ENCODE measurements around the gene RNASE4. TPM values are rescaled to one million over a fixed set of nuclear protein-coding genes. Genes with fewer than 3 reads are reported as not detected.
A peak's percentile ranks its signal among the peaks of the same experiment; 100 is the strongest.

Gene RNASE4
- total RNA-seq, 3 donors from 2014 or later, result 0.08 to 0.18 (median 0.15) TPM

DNA sequence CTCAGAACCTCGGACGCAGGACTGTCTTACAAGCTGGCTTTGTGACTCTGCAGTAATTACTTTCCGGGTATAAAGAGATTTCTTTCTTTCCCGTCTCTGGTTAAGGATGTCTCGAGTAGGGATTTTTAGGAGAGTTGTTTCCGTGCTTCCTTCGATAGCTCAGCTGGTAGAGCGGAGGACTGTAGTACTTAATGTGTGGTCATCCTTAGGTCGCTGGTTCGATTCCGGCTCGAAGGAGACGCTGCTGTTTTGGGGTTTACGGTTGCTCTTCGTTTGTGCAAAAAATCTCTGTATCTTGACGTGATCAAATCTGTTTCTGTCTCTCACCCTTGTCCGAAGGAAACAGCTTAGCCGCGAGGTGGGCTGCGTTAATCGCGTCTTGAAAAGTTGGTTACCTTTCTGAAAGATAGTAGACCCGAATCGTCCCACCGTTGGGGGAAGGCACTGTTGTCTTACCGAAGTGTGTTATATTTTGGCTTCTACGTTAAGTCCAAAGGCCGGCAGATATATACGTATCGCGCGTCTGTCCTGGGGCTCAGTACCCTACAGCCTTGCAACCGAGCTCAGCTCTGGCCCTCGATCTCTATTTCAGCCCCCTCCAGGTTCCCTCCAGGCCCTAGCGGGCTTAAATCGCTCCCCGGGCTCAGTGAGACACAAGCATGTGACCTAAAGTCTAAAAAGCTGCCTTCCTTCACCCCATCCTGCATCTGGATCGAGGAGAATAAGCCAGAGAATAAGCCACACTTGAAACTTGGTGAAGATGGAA is 1.1 kb upstream of the RNASE4 start:
- ATAC-seq, result peak; percentile 46 to 54
- H3K27me3 Mint-ChIP-seq (ENCODE audit: low read depth), result no peaks in the 10 kb centered on the region

DNA sequence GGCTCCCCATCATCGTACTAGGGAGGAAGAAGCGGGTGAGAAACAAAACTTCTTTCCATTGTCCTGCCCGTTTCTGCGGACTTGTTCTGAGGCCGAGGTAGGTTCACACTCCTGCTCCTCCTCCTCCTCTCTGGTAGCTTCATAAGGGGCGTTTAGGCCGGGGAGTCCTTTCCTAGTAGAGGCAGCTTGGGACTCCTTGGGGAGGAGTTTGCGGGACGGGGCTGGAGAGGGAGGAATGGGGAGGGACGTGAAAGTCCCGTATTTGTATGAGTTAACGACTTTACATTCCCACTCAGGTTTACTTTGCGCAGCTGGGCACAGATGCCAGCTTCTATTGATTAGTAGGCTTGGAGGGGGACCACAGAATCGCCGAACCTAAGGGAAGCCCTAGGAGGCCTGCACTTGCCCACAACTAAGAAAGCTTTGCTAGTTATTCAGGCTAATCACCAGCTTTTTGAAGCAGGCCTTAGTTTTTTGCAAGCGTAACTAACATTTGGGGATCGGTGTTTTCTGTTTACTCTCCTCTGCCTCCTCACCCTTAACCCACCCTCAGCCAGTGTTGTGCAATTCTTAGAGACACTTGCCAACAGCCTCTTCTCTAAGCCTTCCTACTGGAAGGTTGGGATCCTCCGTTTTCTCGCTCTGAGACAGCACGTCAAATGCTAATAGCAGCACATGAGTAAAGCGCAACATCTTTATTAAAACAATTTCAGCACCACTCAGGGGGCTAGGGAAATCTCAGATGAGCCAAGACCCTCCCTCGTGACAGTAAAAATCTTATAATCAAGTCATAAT is 499 bp downstream of the RNASE4 start:
- Mint-ChIP-seq H3K4me1 (ENCODE audit: low read depth) (peaks cover 6% of the 10 kb centered on the region), H3K4me3 (no peak overlapping the region), H3K36me3 (ENCODE audit: insufficient read depth) (no peaks in the 10 kb centered on the region), H3K27me3 (ENCODE audit: low read depth) (no peaks in the 10 kb centered on the region), H3K9me3 (no peaks in the 10 kb centered on the region)
- no peak for ATAC-seq
- no peak for DNase-seq

More for the DNA sequence above, 1.1 kb upstream of the RNASE4 start:
- Mint-ChIP-seq H3K9me3 (no peaks in the 10 kb centered on the region), H3K36me3 (ENCODE audit: insufficient read depth) (no peaks in the 10 kb centered on the region), H3K4me1 (ENCODE audit: low read depth) (peaks cover 6% of the 10 kb centered on the region), H3K4me3 (no peak overlapping the region)
- peak; percentile 73 for DNase-seq

DNA sequence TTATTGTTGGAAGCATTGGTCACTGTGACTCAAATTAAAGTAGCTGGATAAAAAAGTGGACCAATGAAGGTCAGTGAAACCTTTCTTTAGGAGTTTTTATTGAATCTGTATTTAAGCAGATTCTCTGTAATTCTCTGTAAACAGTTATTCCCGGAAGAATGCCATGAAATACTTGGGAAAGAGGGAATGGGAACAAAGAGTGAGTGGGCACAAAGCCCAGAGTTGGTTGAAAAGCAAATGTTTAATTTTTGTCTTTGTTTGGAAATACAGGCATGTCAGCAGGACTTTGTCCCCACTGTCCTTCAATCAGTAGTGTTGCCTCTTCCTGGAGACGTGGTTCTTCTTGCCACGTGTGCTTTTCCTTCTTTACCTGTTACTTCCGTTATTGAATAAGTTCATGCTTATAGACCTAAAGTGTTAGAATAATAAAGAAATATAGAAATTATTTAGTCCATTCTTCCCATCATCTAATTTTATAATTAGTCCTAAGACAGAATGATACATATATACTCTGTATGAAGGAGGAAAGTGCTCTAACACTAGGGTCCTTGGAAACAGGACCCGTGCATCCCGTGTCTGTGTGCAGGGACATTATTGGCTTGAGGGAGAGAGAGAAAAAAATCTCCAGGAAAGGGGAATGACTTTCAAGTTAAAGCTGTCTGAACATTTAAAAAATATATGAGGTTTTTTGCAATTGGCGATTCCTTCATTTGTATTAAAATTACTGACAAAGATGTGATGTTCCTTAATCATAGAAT is 2.2 kb downstream of the RNASE4 start:
- ATAC-seq (no peak), DNase-seq (no peak)
- no peaks in the 10 kb centered on the region for H3K9me3 Mint-ChIP-seq
- peaks cover 10% of the 10 kb centered on the region for H3K4me1 Mint-ChIP-seq (ENCODE audit: low read depth)
- H3K4me3 Mint-ChIP-seq, result no peak overlapping the region
- no peaks in the 10 kb centered on the region for H3K27me3 Mint-ChIP-seq (ENCODE audit: low read depth)
- H3K36me3 Mint-ChIP-seq (ENCODE audit: insufficient read depth), result no peaks in the 10 kb centered on the region

DNA sequence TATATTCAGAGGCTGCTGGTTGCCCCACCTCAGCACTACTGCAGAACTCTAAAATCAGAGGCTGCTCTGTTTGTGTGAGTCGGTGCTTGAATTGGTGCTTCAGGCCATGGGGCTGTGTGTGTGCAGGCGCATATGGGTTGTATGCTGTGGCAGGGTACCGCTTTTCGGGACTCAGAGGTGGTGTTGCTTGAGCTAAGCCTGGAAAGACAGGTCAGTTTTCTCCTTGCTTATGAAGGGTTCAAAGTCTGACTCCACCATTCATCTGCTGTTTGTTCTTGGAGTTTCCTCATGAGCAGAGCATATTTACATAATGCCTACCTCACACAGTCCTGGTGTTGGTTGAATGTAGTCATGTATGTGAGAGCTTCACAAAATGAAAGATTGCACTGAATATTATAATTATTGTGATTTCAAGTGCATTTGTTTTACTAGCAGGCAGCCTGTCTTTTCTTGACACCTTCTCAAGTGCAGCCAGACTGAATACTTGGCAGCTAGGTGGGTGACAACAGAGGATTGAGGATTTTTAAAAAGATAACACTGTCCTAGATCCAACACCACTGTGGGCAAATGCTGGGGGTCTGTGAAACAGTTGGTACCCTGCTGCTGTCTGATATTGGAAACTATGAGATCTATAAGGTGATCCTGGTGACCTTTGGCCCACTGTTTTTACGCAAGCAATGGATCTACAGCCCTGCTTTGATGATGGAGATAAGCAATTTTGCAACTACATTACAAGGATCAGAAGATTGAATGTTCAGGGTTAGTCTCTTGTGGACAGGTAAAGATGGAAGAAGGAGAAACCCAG is 3.2 kb downstream of the RNASE4 start:
- Mint-ChIP-seq H3K27me3 (ENCODE audit: low read depth) (no peaks in the 10 kb centered on the region), H3K36me3 (ENCODE audit: insufficient read depth) (no peaks in the 10 kb centered on the region), H3K9me3 (no peaks in the 10 kb centered on the region), H3K4me3 (no peak overlapping the region), H3K4me1 (ENCODE audit: low read depth) (peaks cover 10% of the 10 kb centered on the region)
- ATAC-seq, result no peak
- no peak for DNase-seq

DNA sequence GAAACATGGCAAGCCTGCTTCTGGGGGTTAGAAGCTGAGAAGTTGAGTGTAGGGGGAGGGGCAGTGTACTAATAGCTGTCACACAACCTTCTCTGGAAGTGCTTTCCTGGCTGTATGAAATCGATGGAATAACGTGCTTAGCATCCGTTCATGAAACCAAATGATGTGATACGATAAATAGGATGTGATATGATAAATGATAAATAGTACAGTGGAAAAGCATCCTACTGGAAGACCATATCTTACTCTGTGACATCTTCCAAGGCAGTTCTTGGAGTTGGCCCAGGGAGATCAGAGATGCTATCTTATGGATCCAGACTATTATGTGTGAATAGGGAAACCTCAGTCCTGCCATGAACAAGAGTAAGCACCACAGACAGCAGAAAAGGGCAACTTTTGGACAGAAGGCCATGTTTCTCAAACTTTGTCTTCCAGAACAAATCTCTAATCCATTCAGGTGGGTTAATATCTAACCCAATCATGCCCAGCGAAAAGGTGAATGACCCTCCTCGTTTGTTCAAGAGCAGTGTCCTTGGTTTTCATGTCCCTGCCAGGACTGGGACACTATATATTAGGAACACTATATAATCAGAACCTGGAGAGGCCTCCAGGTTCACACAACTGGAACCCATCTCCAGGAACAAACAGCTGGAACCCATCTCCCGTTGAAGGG is 3.9 kb downstream of the RNASE4 start, which contains the start of gene ANG:
ANG (plus strand) TSS at position 598 of the 673 bp plus-strand sequence. CDS start 4,801 bp downstream, outside the sequence.
- no peaks in the 10 kb centered on the region for H3K9me3 Mint-ChIP-seq
- H3K4me1 Mint-ChIP-seq (ENCODE audit: low read depth), result peaks cover 10% of the 10 kb centered on the region
- no peak for ATAC-seq
- no peak within 1 kb of the TSS for H3K4me3 Mint-ChIP-seq
- DNase-seq, result no peak
- no peaks in the 10 kb centered on the region for H3K36me3 Mint-ChIP-seq (ENCODE audit: insufficient read depth)
- H3K27me3 Mint-ChIP-seq (ENCODE audit: low read depth), result peaks cover 2% of the 10 kb centered on the region

GRCh38 chr14:20690848-20691640 is 6.7 kb downstream of the RNASE4 start:
- no peak overlapping the region for H3K4me3 Mint-ChIP-seq
- H3K27me3 Mint-ChIP-seq (ENCODE audit: low read depth), result peaks cover 2% of the 10 kb centered on the region
- DNase-seq (peak; percentile 16), ATAC-seq (peak; percentile 67 to 77)
- no peaks in the 10 kb centered on the region for H3K36me3 Mint-ChIP-seq (ENCODE audit: insufficient read depth)
- H3K4me1 Mint-ChIP-seq (ENCODE audit: low read depth), result peaks cover 4% of the 10 kb centered on the region
- no peaks in the 10 kb centered on the region for H3K9me3 Mint-ChIP-seq

- no peaks in the 10 kb centered on the region for H3K36me3 Mint-ChIP-seq (ENCODE audit: insufficient read depth)
- peaks cover 2% of the 10 kb centered on the region for H3K27me3 Mint-ChIP-seq (ENCODE audit: low read depth)
- H3K9me3 Mint-ChIP-seq, result no peaks in the 10 kb centered on the region
- DNase-seq (no peak), ATAC-seq (no peak)
- H3K4me1 Mint-ChIP-seq (ENCODE audit: low read depth), result peaks cover 4% of the 10 kb centered on the region
- H3K4me3 Mint-ChIP-seq, result no peak overlapping the region
Measured at GRCh38 chr14:20692116-20692751, 7.9 kb downstream of the RNASE4 start.

GRCh38 chr14:20696764-20697163 is 12.4 kb downstream of the RNASE4 start:
- Mint-ChIP-seq H3K36me3 (ENCODE audit: insufficient read depth) (no peaks in the 10 kb centered on the region), H3K27me3 (ENCODE audit: low read depth) (peaks cover 2% of the 10 kb centered on the region), H3K4me1 (ENCODE audit: low read depth) (no peaks in the 10 kb centered on the region), H3K4me3 (no peak overlapping the region), H3K9me3 (no peaks in the 10 kb centered on the region)
- DNase-seq, result no peak
- no peak for ATAC-seq

DNA sequence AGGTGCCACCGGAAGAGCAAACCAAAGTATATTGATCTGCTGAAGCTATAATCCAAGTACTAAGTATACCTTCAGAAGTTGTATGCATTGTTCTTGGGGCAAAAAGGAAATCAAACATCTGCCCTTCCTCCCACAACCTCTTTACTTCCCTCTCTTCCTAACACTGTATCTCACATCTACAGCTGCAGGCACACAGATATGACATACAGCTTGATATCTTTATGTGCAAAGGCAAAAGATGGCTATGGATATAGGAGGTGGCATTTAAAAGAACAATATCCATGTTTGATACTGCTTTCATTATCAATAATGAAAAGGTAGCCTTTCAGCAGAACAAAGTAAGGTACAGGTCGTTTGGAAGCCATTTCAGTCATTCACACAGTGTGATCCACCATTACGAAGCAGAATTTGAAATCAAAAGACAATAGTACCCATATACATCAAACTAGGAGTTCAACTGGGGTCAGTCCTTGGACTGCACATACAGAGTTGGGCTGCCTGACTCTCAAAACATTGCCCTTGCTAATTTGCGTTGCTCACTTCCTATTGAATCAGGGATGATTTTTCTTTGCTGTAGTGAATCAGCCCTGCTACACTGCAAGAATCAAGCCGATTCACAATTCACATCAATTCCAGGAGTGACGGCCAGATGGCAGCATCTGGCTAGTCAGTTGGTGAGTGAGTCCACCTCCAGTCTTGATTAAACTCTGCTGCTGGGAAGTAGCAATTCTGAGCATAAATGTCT is 13.1 kb downstream of the RNASE4 start:
- H3K4me3 Mint-ChIP-seq, result no peak overlapping the region
- peak; percentile 40 for DNase-seq
- no peaks in the 10 kb centered on the region for H3K4me1 Mint-ChIP-seq (ENCODE audit: low read depth)
- H3K9me3 Mint-ChIP-seq, result no peaks in the 10 kb centered on the region
- peak; percentile 70 to 87 for ATAC-seq
- H3K36me3 Mint-ChIP-seq (ENCODE audit: insufficient read depth), result no peaks in the 10 kb centered on the region
- H3K27me3 Mint-ChIP-seq (ENCODE audit: low read depth), result peaks cover 2% of the 10 kb centered on the region

- Mint-ChIP-seq H3K27me3 (ENCODE audit: low read depth) (peaks cover 2% of the 10 kb centered on the region), H3K4me3 (no peak overlapping the region), H3K36me3 (ENCODE audit: insufficient read depth) (no peaks in the 10 kb centered on the region), H3K4me1 (ENCODE audit: low read depth) (no peaks in the 10 kb centered on the region), H3K9me3 (no peaks in the 10 kb centered on the region)
- ATAC-seq, result no peak
- DNase-seq, result no peak
Measured at GRCh38 chr14:20698018-20698329, 13.6 kb downstream of the RNASE4 start.

DNA sequence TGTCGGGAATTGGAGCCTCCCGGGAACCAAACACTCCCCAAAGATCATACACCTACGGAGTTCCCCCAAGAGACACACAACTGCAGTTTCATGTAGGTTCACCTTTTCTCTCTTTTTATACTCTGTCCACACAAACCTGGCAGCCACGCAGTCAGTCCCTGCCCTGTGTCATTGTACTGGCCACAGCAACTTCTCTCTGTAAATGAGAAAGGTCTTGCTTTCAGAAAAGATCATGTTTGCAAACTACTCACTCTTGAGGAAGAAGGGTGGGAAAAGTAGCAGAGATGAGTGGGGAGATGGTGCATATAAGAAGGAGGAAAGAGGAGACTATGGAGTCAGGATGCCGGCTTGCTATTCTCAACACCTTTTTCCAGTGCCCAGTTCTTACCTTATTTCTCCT is 14.6 kb downstream of the RNASE4 start:
- H3K9me3 Mint-ChIP-seq, result no peaks in the 10 kb centered on the region
- H3K27me3 Mint-ChIP-seq (ENCODE audit: low read depth), result no peaks in the 10 kb centered on the region
- ATAC-seq, result no peak
- no peak overlapping the region for H3K4me3 Mint-ChIP-seq
- DNase-seq, result no peak
- H3K4me1 Mint-ChIP-seq (ENCODE audit: low read depth), result no peaks in the 10 kb centered on the region
- no peaks in the 10 kb centered on the region for H3K36me3 Mint-ChIP-seq (ENCODE audit: insufficient read depth)

GRCh38 chr14:20699931-20700330 is 15.6 kb downstream of the RNASE4 start:
- H3K4me3 Mint-ChIP-seq, result no peak overlapping the region
- ATAC-seq, result no peak
- H3K4me1 Mint-ChIP-seq (ENCODE audit: low read depth), result no peaks in the 10 kb centered on the region
- H3K9me3 Mint-ChIP-seq, result no peaks in the 10 kb centered on the region
- no peak for DNase-seq
- H3K36me3 Mint-ChIP-seq (ENCODE audit: insufficient read depth), result no peaks in the 10 kb centered on the region
- no peaks in the 10 kb centered on the region for H3K27me3 Mint-ChIP-seq (ENCODE audit: low read depth)

All from activated T-cell treated with anti-CD3 and anti-CD28 coated beads, Interleukin-2, amount 50 U/mL, for 4 hours (primary cell).